Left lung (tissue), 10 donors: Measurements from ENCODE around the gene ARHGAP26. TPM values are rescaled to one million over a fixed set of nuclear protein-coding genes. Genes with fewer than 3 reads are reported as not detected.

Experiments used
- ATAC-seq: fragments of 200-7000 bp; cut with Tn5 transposase; one replicate; pipeline ENCODE4 v1.9.1; 2020; ENCODE audit warnings: moderate library complexity
- DNase-seq, 4 donors: peaks; one replicate each; pipeline ENCODE4 v3.0.0-alpha.2; 2013 to 2020
- H3K27ac ChIP-seq, 2 donors: fragments of 200-600 bp; sonication (generic) in 1 of 2; one replicate each; pipeline versions ENCODE4 v1.5.0 to v1.8.0; 2020 to 2021
- H3K27me3 ChIP-seq, 2 donors: fragments of 200-600 bp; sonication (generic) in 1 of 2; one replicate each; pipeline versions ENCODE4 v1.5.0 to v1.8.0; 2020 to 2021
- H3K36me3 ChIP-seq, 2 donors: fragments of 200-600 bp; sonication (generic) in 1 of 2; one replicate each; pipeline versions ENCODE4 v1.5.0 to v1.8.0; 2020 to 2021
- H3K4me1 ChIP-seq, 2 donors: fragments of 200-600 bp; one replicate each; pipeline ENCODE4 v1.8.0; 2021
- H3K4me3 ChIP-seq, 2 donors: fragments of 200-600 bp; sonication (generic) in 1 of 2; one replicate each; pipeline versions ENCODE4 v1.5.0 to v1.8.0; 2020 to 2021; ENCODE audit warnings: mild to moderate bottlenecking in 1 of 2
- H3K9me3 ChIP-seq, 2 donors: fragments of 200-600 bp; sonication (generic) in 1 of 2; one replicate each; pipeline versions ENCODE4 v1.5.0 to v1.8.0; 2020 to 2021
- intact Hi-C, 2 donors: fragments of 100-400 bp; cut with DNase I; formaldehyde crosslinking; loops; one replicate each; pipeline versions ENCODE4 v1.11.2 to v1.14.2; 2022
- polyA plus RNA-seq, 6 donors: library from polyadenylated mRNA; unstranded; fragments of 120-200 nt; gene quantifications; one replicate each; pipeline ENCODE4 v1.2.1, GENCODE V29; 2013; ENCODE audit not compliant: insufficient read length in 6 of 6
- total RNA-seq, 2 donors: library from RNA; stranded (reverse); fragmentation: NEBNext Ultra II Directional; extraction: Animal tissue kit (Norgen Biotek cat#: 25700); gene quantifications; one replicate each; pipeline ENCODE4 v1.2.1, GENCODE V29; 2021
- TF ChIP-seq, protein P1 (sequence below), 2 donors: fragments of 200-600 bp; sonication (generic) in 1 of 2; IDR thresholded peaks; one replicate each; pipeline versions ENCODE4 v1.5.0 to v1.8.0; 2021; ENCODE audit warnings: antibody characterized with exemption in 2 of 2
- donor health status: DM: no; HTN: yes; CAD: no.
- donor health status: DM: no; HTN: no; CAD: no.

ARHGAP26 gene
- total and polyA plus RNA-seq, 8 donors, result 13.9 to 61.9 (median 14.9) TPM

DNA sequence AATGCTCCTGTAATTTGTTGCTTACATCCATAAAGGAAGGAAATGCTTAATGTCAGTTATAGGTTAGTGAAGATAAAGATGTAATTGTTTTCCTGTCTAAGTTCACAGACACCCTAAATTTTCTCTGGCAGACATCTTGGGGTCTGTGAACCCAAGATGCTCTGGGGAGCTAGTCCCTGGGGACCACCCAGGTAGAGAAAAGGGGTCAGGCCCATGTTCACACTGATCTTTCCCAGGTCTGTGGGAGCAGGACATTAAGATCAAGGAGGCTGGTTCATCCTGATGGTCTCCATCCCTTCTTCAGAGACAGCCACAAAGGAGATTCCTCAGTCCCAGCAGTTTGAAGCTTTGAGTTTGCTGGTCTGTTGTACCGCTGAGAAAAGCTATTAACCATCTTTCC lies 267.5 kb downstream of the ARHGAP26 start:
- Histone ChIP-seq H3K27ac (no peak overlapping the region), H3K4me1 (no peaks in the 10 kb centered on the region), H3K27me3 (no peaks in the 10 kb centered on the region), H3K4me3 (no peak overlapping the region), H3K9me3 (no peaks in the 10 kb centered on the region), H3K36me3 (peaks cover 0 to 28% of the 10 kb centered on the region in 2 donors)
- intact Hi-C loops, result no loop called here
- TF ChIP-seq, protein P1, sequence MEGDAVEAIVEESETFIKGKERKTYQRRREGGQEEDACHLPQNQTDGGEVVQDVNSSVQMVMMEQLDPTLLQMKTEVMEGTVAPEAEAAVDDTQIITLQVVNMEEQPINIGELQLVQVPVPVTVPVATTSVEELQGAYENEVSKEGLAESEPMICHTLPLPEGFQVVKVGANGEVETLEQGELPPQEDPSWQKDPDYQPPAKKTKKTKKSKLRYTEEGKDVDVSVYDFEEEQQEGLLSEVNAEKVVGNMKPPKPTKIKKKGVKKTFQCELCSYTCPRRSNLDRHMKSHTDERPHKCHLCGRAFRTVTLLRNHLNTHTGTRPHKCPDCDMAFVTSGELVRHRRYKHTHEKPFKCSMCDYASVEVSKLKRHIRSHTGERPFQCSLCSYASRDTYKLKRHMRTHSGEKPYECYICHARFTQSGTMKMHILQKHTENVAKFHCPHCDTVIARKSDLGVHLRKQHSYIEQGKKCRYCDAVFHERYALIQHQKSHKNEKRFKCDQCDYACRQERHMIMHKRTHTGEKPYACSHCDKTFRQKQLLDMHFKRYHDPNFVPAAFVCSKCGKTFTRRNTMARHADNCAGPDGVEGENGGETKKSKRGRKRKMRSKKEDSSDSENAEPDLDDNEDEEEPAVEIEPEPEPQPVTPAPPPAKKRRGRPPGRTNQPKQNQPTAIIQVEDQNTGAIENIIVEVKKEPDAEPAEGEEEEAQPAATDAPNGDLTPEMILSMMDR (IDR thresholded peaks at IDR 0.05), result no peak
- DNase-seq (no peak), ATAC-seq (no peak)

DNA sequence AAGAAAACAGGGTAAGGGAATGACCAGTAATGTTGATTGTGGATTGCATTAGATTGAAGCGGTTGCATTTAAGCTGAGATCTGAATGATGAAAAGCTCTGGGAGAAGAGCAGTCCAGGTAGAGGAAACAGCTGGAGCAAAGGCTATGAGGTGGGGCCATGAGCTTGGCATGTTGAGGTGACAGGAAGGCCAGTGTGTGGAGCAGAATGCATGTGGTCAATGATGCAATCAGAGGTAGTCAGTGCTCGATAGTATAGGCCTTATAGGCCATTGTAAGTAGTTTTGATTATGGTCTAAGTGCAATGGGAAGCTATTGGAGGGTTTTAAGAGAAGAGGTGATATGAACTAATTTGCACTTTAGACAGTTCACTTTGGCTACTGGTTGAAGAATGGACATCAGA lies 270.4 kb downstream of the ARHGAP26 start:
- intact Hi-C loops, result no loop called here
- no peaks in the 10 kb centered on the region for H3K9me3 ChIP-seq
- H3K27me3 ChIP-seq, result no peaks in the 10 kb centered on the region
- peaks cover 0 to 45% of the 10 kb centered on the region in 2 donors for H3K36me3 ChIP-seq
- no peak overlapping the region for H3K4me3 ChIP-seq
- H3K4me1 ChIP-seq, result no peaks in the 10 kb centered on the region
- no peak for ATAC-seq
- no peak overlapping the region for H3K27ac ChIP-seq
- DNase-seq, result no peak
- TF ChIP-seq, protein P1 (IDR thresholded peaks at IDR 0.05), result no peak

DNA sequence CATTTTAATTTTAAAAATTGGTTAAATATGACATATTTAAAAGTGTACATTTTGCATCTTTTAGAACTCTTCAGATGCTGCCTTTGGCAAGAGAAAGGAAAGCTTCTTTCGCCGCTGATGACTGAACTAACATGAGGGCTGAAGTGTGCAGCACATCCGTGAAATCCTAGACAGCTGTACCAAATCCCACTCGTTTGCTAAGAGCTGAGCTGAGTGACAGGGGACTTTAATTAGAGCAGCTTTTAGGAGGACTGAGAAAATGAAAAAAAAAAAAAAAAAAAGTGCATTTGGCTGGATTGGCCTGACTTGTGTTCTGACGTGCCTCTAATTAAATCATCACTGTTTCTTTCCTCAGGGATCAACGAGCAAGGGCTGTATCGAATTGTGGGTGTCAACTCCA lies 271.3 kb downstream of the ARHGAP26 start:
- DNase-seq (no peak), ATAC-seq (no peak)
- Histone ChIP-seq H3K4me3 (no peak overlapping the region), H3K36me3 (peaks cover 0 to 48% of the 10 kb centered on the region in 2 donors), H3K27me3 (no peaks in the 10 kb centered on the region), H3K27ac (no peak overlapping the region), H3K9me3 (no peaks in the 10 kb centered on the region), H3K4me1 (no peaks in the 10 kb centered on the region)
- TF ChIP-seq, protein P1 (IDR thresholded peaks at IDR 0.05), result no peak
- intact Hi-C loops, result no loop called here

- H3K4me3 ChIP-seq, result no peak overlapping the region
- no peak overlapping the region for H3K27ac ChIP-seq
- H3K27me3 ChIP-seq, result no peaks in the 10 kb centered on the region
- H3K4me1 ChIP-seq, result no peaks in the 10 kb centered on the region
- no peaks in the 10 kb centered on the region for H3K9me3 ChIP-seq
- TF ChIP-seq, protein P1 (IDR thresholded peaks at IDR 0.05), result no peak
- ATAC-seq (peak; percentile 87), DNase-seq (peak in 1 of 4 donors; percentile 44)
- intact Hi-C loops, result no loop called here
- H3K36me3 ChIP-seq, result peaks cover 0 to 47% of the 10 kb centered on the region in 2 donors
Measured at GRCh38 chr5:143041972-143042770, 272.0 kb downstream of the ARHGAP26 start.

DNA sequence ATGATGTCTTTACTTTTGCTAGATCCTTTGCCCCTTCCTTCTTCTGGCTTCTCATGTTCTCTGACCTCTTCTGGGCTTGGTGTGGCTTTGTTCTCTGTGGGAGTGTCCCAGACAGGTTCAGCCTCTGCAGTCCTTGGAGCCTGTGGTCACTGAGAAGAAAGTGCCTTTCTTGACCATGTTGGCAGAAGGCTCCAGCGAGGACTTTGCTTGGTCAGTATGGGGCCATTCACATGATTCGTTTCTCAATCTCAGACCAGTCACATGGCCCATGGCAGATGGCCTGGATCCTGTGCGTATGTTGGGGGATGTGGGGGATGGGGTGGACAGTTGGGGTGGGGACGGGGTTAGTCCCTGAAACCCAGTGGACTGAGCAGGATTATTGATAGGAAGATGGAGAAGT lies 274.1 kb downstream of the ARHGAP26 start:
- ATAC-seq, result no peak
- TF ChIP-seq, protein P1 (IDR thresholded peaks at IDR 0.05), result no peak
- no peaks in the 10 kb centered on the region for H3K27me3 ChIP-seq

More for the DNA sequence above, 274.1 kb downstream of the ARHGAP26 start:
- Histone ChIP-seq H3K36me3 (peaks cover 0 to 34% of the 10 kb centered on the region in 2 donors), H3K4me1 (no peaks in the 10 kb centered on the region), H3K9me3 (no peaks in the 10 kb centered on the region), H3K27ac (no peak overlapping the region), H3K4me3 (no peak overlapping the region)
- peak in 1 of 4 donors; percentile 39 for DNase-seq
- intact Hi-C loops, result no loop called here
